ENCODE measurements around the gene SEC23IP. TPM values are rescaled to one million over a fixed set of nuclear protein-coding genes. Genes with fewer than 3 reads are reported as not detected.

The SEC23IP gene
- total RNA-seq, 4 donors from 2014 or later = 19.7 to 41.1 (median 22.9) TPM

DNA sequence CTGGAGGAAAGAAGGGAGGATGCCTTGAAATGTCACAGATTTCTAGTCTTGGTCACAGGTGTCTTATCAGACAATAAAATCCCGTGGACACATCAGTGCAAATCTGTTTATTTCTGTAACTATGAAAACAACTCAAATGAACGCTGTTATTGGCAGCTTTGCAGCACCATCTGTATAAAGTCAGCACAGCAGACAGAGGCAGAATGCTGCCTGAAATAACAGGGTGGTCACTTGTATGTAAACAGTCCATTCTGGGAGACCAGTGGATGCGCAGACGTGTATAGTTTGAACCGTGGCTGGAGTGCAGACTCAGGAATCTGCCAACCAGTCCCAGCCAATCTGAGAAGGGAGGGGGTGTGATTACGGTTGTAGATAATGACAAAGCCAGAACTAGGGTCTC, 54.8 kb downstream of the SEC23IP start:
- H3K4me3 ChIP-seq (ENCODE audit: low read depth, poor library complexity, severe bottlenecking) = no peak overlapping the region
- TF ChIP-seq CTCF (IDR thresholded peaks at IDR 0.05) (no peak), POLR2A (IDR thresholded peaks at IDR 0.05) (no peak)
- intact Hi-C loops (cut with DNase I; ENCODE audit: low total_unique reads) = no loop called here
- DNase-seq (ENCODE audit: low spot score in 2 of 2) = no peak
- WGBS, 2 donors = 41 to 47% methylated on average over 6 of the region's 6 CpGs

- 78 to 80% methylated on average over 4 of the region's 4 CpGs for WGBS, 2 donors
Observed at GRCh38 chr10:119957451-119957850, 64.9 kb downstream of the SEC23IP start.

DNA sequence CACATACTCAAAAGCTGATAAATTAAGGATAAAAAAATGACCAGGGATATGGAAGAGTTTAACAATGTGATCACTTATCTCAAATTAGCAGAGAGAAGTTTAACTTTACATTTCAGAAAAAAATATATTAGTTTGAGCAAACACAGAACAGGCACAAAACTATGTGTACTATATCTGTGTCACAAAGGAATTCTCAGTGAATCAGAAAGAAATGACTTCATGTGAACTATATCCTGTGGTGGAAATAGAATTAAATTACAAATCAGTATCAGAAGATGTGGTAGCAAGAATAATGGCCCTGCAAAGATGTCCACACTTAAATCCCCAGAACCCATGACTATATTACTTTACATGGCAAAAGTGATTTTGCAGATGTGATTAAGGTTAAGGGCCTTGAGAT, 70.3 kb downstream of the SEC23IP start:
- H3K4me3 ChIP-seq (ENCODE audit: low read depth, poor library complexity, severe bottlenecking) = no peak overlapping the region
- no peak for TF ChIP-seq POLR2A (IDR thresholded peaks at IDR 0.05)
- TF ChIP-seq CTCF (IDR thresholded peaks at IDR 0.05) = no peak
- no peak for DNase-seq (ENCODE audit: low spot score in 2 of 2)
- intact Hi-C loops (cut with DNase I; ENCODE audit: low total_unique reads) = no loop called here

More at GRCh38 chr10:119957451-119957850, 64.9 kb downstream of the SEC23IP start:
- TF ChIP-seq POLR2A (IDR thresholded peaks at IDR 0.05) (no peak), CTCF (IDR thresholded peaks at IDR 0.05) (no peak)
- H3K4me3 ChIP-seq (ENCODE audit: low read depth, poor library complexity, severe bottlenecking) = no peak overlapping the region
- intact Hi-C loops (cut with DNase I; ENCODE audit: low total_unique reads) = no loop called here
- DNase-seq (ENCODE audit: low spot score in 2 of 2) = no peak

- WGBS, 2 donors = 66 to 94% methylated on average over 1 of the region's 1 CpG
- intact Hi-C loops (cut with DNase I; ENCODE audit: low total_unique reads) = no loop called here
- no peak for TF ChIP-seq CTCF (IDR thresholded peaks at IDR 0.05)
- no peak for TF ChIP-seq POLR2A (IDR thresholded peaks at IDR 0.05)
- no peak overlapping the region for H3K4me3 ChIP-seq (ENCODE audit: low read depth, poor library complexity, severe bottlenecking)
- no peak for DNase-seq (ENCODE audit: low spot score in 2 of 2)
Observed at GRCh38 chr10:119967066-119967465, 74.5 kb downstream of the SEC23IP start.

DNA sequence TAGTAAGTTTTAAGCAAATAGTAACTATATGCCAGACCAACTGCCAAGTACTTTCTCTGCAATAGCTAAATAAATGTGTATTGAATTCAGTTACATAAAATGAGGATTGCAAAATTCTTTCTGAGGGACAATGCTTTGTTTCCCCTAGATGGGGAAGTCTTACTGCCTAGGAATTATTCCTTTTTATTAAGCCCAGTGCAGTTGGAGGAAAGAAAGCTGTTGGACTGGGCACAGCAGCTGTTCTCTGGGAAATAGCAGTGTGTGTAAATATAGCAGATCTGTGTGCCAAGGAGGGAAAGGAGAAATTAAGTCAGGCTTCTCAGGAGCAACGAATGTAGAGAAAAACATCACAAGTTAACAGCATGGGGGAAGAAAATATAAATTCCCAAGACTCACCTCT, 77.1 kb downstream of the SEC23IP start:
- intact Hi-C loops (cut with DNase I; ENCODE audit: low total_unique reads) = no loop called here
- TF ChIP-seq POLR2A (IDR thresholded peaks at IDR 0.05) = no peak
- no peak for TF ChIP-seq CTCF (IDR thresholded peaks at IDR 0.05)
- no peak for DNase-seq (ENCODE audit: low spot score in 2 of 2)
- WGBS, 2 donors = 53 to 76% methylated on average over 1 of the region's 1 CpG
- no peak overlapping the region for H3K4me3 ChIP-seq (ENCODE audit: low read depth, poor library complexity, severe bottlenecking)

- DNase-seq (ENCODE audit: low spot score in 2 of 2) = no peak
- intact Hi-C loops (cut with DNase I; ENCODE audit: low total_unique reads) = no loop called here
- WGBS, 2 donors = 85 to 97% methylated on average over 1 of the region's 1 CpG
- no peak for TF ChIP-seq POLR2A (IDR thresholded peaks at IDR 0.05)
- TF ChIP-seq CTCF (IDR thresholded peaks at IDR 0.05) = no peak
- no peak overlapping the region for H3K4me3 ChIP-seq (ENCODE audit: low read depth, poor library complexity, severe bottlenecking)
Observed at GRCh38 chr10:119970107-119970506, 77.6 kb downstream of the SEC23IP start.
